Activated naive CD8-positive, alpha-beta T cell treated with anti-CD3 and anti-CD28 coated beads, Interleukin-2, amount 50 U/mL, for 24 hours (primary cell): ENCODE data around the gene KRTAP10-5.
"Not testable (repeated sequence)": the region's sequence is repeated elsewhere in the genome, so short reads cannot be mapped to it uniquely, and the experiment has no call there.

Experiments
- ATAC-seq: fragments of 150-1000 bp; cut with Tn5 transposase; one replicate; pipeline ENCODE4 v1.10.0; 2021
- DNase-seq: peaks from one replicate; pipeline ENCODE4 v3.0.0; 2021
- H3K27ac Mint-ChIP-seq: one replicate; pipeline ENCODE4 v1.8.0; 2021; ENCODE audit warnings: mild to moderate bottlenecking, mixed read lengths
- H3K27me3 Mint-ChIP-seq: one replicate; pipeline ENCODE4 v1.8.0; 2021; ENCODE audit warnings: mixed read lengths
- H3K36me3 Mint-ChIP-seq: one replicate; pipeline ENCODE4 v1.8.0; 2021; ENCODE audit warnings: low read depth, mixed read lengths
- H3K4me1 Mint-ChIP-seq: one replicate; pipeline ENCODE4 v1.8.0; 2021; ENCODE audit warnings: mixed read lengths
- H3K4me3 Mint-ChIP-seq: one replicate; pipeline ENCODE4 v1.8.0; 2021; ENCODE audit warnings: mild to moderate bottlenecking, moderate library complexity, mixed read lengths
- H3K9me3 Mint-ChIP-seq: one replicate; pipeline ENCODE4 v1.8.0; 2021; ENCODE audit warnings: mixed read lengths

KRTAP10-5 gene

GRCh38 chr21:44601596-44602462, 21.4 kb upstream of the KRTAP10-5 start:
- H3K4me3 Mint-ChIP-seq, result no peak overlapping the region
- H3K36me3 Mint-ChIP-seq, result no peaks in the 10 kb centered on the region
- no peak for ATAC-seq
- DNase-seq, result no peak
- no peak overlapping the region for H3K27ac Mint-ChIP-seq
- peaks cover 13% of the 10 kb centered on the region for H3K9me3 Mint-ChIP-seq
- H3K27me3 Mint-ChIP-seq, result no peaks in the 10 kb centered on the region
- no peaks in the 10 kb centered on the region for H3K4me1 Mint-ChIP-seq

GRCh38 chr21:44601091-44601490, 20.7 kb upstream of the KRTAP10-5 start:
- DNase-seq, result not testable (repeated sequence)
- peaks cover 13% of the 10 kb centered on the region for H3K9me3 Mint-ChIP-seq

GRCh38 chr21:44600118-44600978, 19.9 kb upstream of the KRTAP10-5 start, which contains the start of gene KRTAP10-7:
TSS of gene KRTAP10-7 (plus strand) at chr21:44600597. CDS start at chr21:44600622, 25 bp downstream.
- peaks cover 13% of the 10 kb centered on the region for H3K9me3 Mint-ChIP-seq
- DNase-seq, H3K4me1 Mint-ChIP-seq, ATAC-seq, H3K4me3 Mint-ChIP-seq, H3K27ac Mint-ChIP-seq, H3K36me3 Mint-ChIP-seq, H3K27me3 Mint-ChIP-seq: not testable (repeated sequence)

More at GRCh38 chr21:44601091-44601490, 20.7 kb upstream of the KRTAP10-5 start:
- not testable (repeated sequence) for H3K4me1 Mint-ChIP-seq, H3K27me3 Mint-ChIP-seq, H3K4me3 Mint-ChIP-seq, ATAC-seq, H3K36me3 Mint-ChIP-seq, H3K27ac Mint-ChIP-seq

- Mint-ChIP-seq H3K27me3 (no peaks in the 10 kb centered on the region), H3K4me3 (no peak overlapping the region), H3K4me1 (no peaks in the 10 kb centered on the region), H3K27ac (no peak overlapping the region), H3K36me3 (no peaks in the 10 kb centered on the region), H3K9me3 (peaks cover 6% of the 10 kb centered on the region)
- no peak for ATAC-seq
- no peak for DNase-seq
Measured at GRCh38 chr21:44599264-44600029, 19.0 kb upstream of the KRTAP10-5 start.

- Mint-ChIP-seq H3K4me3 (no peak overlapping the region), H3K27me3 (no peaks in the 10 kb centered on the region), H3K27ac (no peak overlapping the region), H3K4me1 (no peaks in the 10 kb centered on the region), H3K36me3 (no peaks in the 10 kb centered on the region), H3K9me3 (peaks cover 6% of the 10 kb centered on the region)
- ATAC-seq, result no peak
- DNase-seq, result no peak
Measured at GRCh38 chr21:44598061-44598460, 17.7 kb upstream of the KRTAP10-5 start.

GRCh38 chr21:44596068-44596725, 15.8 kb upstream of the KRTAP10-5 start:
- Mint-ChIP-seq H3K4me3 (no peak overlapping the region), H3K36me3 (no peaks in the 10 kb centered on the region), H3K27me3 (no peaks in the 10 kb centered on the region), H3K27ac (no peak overlapping the region), H3K4me1 (no peaks in the 10 kb centered on the region), H3K9me3 (peaks cover 6% of the 10 kb centered on the region)
- DNase-seq, result no peak
- ATAC-seq, result no peak

- no peak for ATAC-seq
- Mint-ChIP-seq H3K4me3 (no peak overlapping the region), H3K36me3 (no peaks in the 10 kb centered on the region), H3K27ac (no peak overlapping the region), H3K27me3 (no peaks in the 10 kb centered on the region), H3K9me3 (peaks cover 6% of the 10 kb centered on the region), H3K4me1 (no peaks in the 10 kb centered on the region)
- no peak for DNase-seq
Measured at GRCh38 chr21:44595524-44595923, 15.1 kb upstream of the KRTAP10-5 start.

- no peak overlapping the region for H3K27ac Mint-ChIP-seq
- H3K4me1 Mint-ChIP-seq, result no peaks in the 10 kb centered on the region
- H3K36me3 Mint-ChIP-seq, result no peaks in the 10 kb centered on the region
- ATAC-seq (no peak), DNase-seq (no peak)
- H3K4me3 Mint-ChIP-seq, result no peak overlapping the region
- H3K27me3 Mint-ChIP-seq, result no peaks in the 10 kb centered on the region
- H3K9me3 Mint-ChIP-seq, result peaks cover 6% of the 10 kb centered on the region
Measured at GRCh38 chr21:44594406-44594916, 14.1 kb upstream of the KRTAP10-5 start.

- Mint-ChIP-seq H3K9me3 (peaks cover 5% of the 10 kb centered on the region), H3K4me3 (no peak overlapping the region), H3K4me1 (no peaks in the 10 kb centered on the region), H3K27ac (no peak overlapping the region), H3K36me3 (no peaks in the 10 kb centered on the region), H3K27me3 (no peaks in the 10 kb centered on the region)
- DNase-seq (no peak), ATAC-seq (no peak)
Measured at GRCh38 chr21:44593598-44594405, 13.4 kb upstream of the KRTAP10-5 start.

- ATAC-seq (no peak), DNase-seq (no peak)
- H3K27me3 Mint-ChIP-seq, result no peaks in the 10 kb centered on the region
- no peak within 1 kb of the TSS for H3K4me3 Mint-ChIP-seq
- H3K27ac Mint-ChIP-seq, result no peak within 1 kb of the TSS
- H3K9me3 Mint-ChIP-seq, result no peaks in the 10 kb centered on the region
- no peaks in the 10 kb centered on the region for H3K36me3 Mint-ChIP-seq
- H3K4me1 Mint-ChIP-seq, result no peaks in the 10 kb centered on the region
Measured at GRCh38 chr21:44592446-44593311, 12.3 kb upstream of the KRTAP10-5 start, which contains the start of gene KRTAP10-6. TSS of gene KRTAP10-6 (minus strand) at chr21:44592505. CDS start at chr21:44592484, 21 bp downstream.

GRCh38 chr21:44591801-44592130, 11.4 kb upstream of the KRTAP10-5 start:
- H3K27ac Mint-ChIP-seq, H3K4me3 Mint-ChIP-seq, DNase-seq, H3K4me1 Mint-ChIP-seq, H3K36me3 Mint-ChIP-seq, H3K9me3 Mint-ChIP-seq, ATAC-seq, H3K27me3 Mint-ChIP-seq: not testable (repeated sequence)

GRCh38 chr21:44590897-44591800, 10.7 kb upstream of the KRTAP10-5 start:
- H3K4me1 Mint-ChIP-seq, H3K9me3 Mint-ChIP-seq, H3K4me3 Mint-ChIP-seq, H3K36me3 Mint-ChIP-seq, DNase-seq, H3K27me3 Mint-ChIP-seq, ATAC-seq, H3K27ac Mint-ChIP-seq: not testable (repeated sequence)
